Naive thymus-derived CD4-positive, alpha-beta T cell (primary cell): ENCODE results near the gene STAT5B. TPM values are rescaled to one million over a fixed set of nuclear protein-coding genes. Genes with fewer than 3 reads are reported as not detected.
"Not testable (repeated sequence)": the region's sequence is repeated elsewhere in the genome, so short reads cannot be mapped to it uniquely, and the experiment has no call there.

Source experiments
- ATAC-seq: fragments of 150-1000 bp; cut with Tn5 transposase; 2 replicates; pipeline ENCODE4 v1.10.0; 2021; ENCODE audit warnings: mild to moderate bottlenecking, moderate library complexity
- CTCF ChIA-PET: fragments of 350-600 bp; sonication (Branson Sonifier 250); formaldehyde crosslinking; loops from one replicate; lab custom pipeline; 2021; ENCODE audit warnings: antibody characterized with exemption; lab: Charles Lee
- POLR2A ChIA-PET: fragments of 350-600 bp; sonication (Branson Sonifier 250); formaldehyde crosslinking; loops from one replicate; lab custom pipeline; 2021; ENCODE audit warnings: antibody characterized with exemption, inconsistent platforms; lab: Charles Lee
- DNase-seq, 9 donors: peaks; one replicate each; pipeline versions ENCODE4 v3.0.0 to v3.0.0-alpha.2; 2020 to 2022; ENCODE audit warnings: mixed read lengths in 1 of 9
- H3K27ac ChIP-seq: one replicate; pipeline ENCODE4 v1.7.0; 2013; ENCODE audit warnings: mild to moderate bottlenecking, low read depth, low read length, moderate library complexity
- H3K27me3 ChIP-seq, 2 donors: one replicate each; pipeline ENCODE4 v1.7.0; 2013; ENCODE audit warnings: low read length in 2 of 2, mild to moderate bottlenecking in 2 of 2, moderate library complexity in 2 of 2; ENCODE audit not compliant: control insufficient read depth in 2 of 2, insufficient read depth in 2 of 2
- H3K36me3 ChIP-seq, 3 experiments: 1 replicate in 2 of 3; 2 replicates in 1 of 3; pipeline ENCODE4 v1.7.0; 2013; ENCODE audit warnings: low read length in 3 of 3, mild to moderate bottlenecking in 3 of 3, moderate library complexity in 1 of 3; ENCODE audit not compliant: insufficient read depth in 3 of 3, control insufficient read depth in 2 of 3
- H3K4me1 ChIP-seq, 2 donors: one replicate each; pipeline ENCODE4 v1.7.0; 2013; ENCODE audit warnings: low read length in 2 of 2, mild to moderate bottlenecking in 2 of 2, moderate library complexity in 1 of 2; ENCODE audit not compliant: control insufficient read depth in 2 of 2, insufficient read depth in 2 of 2
- H3K4me3 ChIP-seq: 2 replicates; pipeline ENCODE4 v1.7.0; 2013; ENCODE audit warnings: mild to moderate bottlenecking, low read length
- H3K9me3 ChIP-seq, 3 experiments: 1 replicate in 2 of 3; 2 replicates in 1 of 3; pipeline ENCODE4 v1.7.0; 2013; ENCODE audit warnings: low read length in 3 of 3; ENCODE audit not compliant: control insufficient read depth in 2 of 3
- H3K27ac Mint-ChIP-seq, 9 donors: one replicate each; pipeline ENCODE4 v1.8.0; 2020 to 2022; ENCODE audit warnings: mixed read lengths in 9 of 9, mild to moderate bottlenecking in 8 of 9, moderate library complexity in 5 of 9, inconsistent platforms in 2 of 9
- H3K27me3 Mint-ChIP-seq, 5 donors: one replicate each; pipeline ENCODE4 v1.8.0; 2021 to 2022; ENCODE audit warnings: mixed read lengths in 5 of 5, mild to moderate bottlenecking in 1 of 5
- H3K36me3 Mint-ChIP-seq, 5 donors: one replicate each; pipeline ENCODE4 v1.8.0; 2020 to 2022; ENCODE audit warnings: mixed read lengths in 5 of 5, mild to moderate bottlenecking in 3 of 5, inconsistent platforms in 1 of 5
- H3K4me1 Mint-ChIP-seq, 7 donors: one replicate each; pipeline ENCODE4 v1.8.0; 2020 to 2022; ENCODE audit warnings: mixed read lengths in 7 of 7, mild to moderate bottlenecking in 3 of 7, inconsistent platforms in 1 of 7
- H3K4me3 Mint-ChIP-seq, 10 donors: one replicate each; pipeline ENCODE4 v1.8.0; 2020 to 2022; ENCODE audit warnings: mild to moderate bottlenecking in 10 of 10, mixed read lengths in 10 of 10, moderate library complexity in 6 of 10, inconsistent platforms in 2 of 10
- H3K9me3 Mint-ChIP-seq, 11 donors: one replicate each; pipeline ENCODE4 v1.8.0; 2020 to 2022; ENCODE audit warnings: mixed read lengths in 11 of 11, mild to moderate bottlenecking in 4 of 11, inconsistent platforms in 1 of 11, moderate library complexity in 1 of 11
- intact Hi-C, 2 donors: fragments of 100-400 bp; cut with micrococcal nuclease; formaldehyde crosslinking; loops; one replicate each; pipeline ENCODE4 v1.15.1; 2023
- polyA plus RNA-seq, 2 donors: library from polyadenylated mRNA; unstranded; fragments of 300-500 nt; fragmentation: Illumina TruSeq; gene quantifications; one replicate each; pipeline ENCODE4 v1.2.3, GENCODE V29; 2021
- total RNA-seq, 6 experiments: library from RNA in 5 of 6; stranded (reverse) in 5 of 6; gene quantifications; 1 replicate in 5 of 6; 2 replicates in 1 of 6; pipeline ENCODE4 v1.2.3 and lab custom pipeline; 2021 to 2026

STAT5B gene
- total and polyA plus RNA-seq, 7 experiments from 2014 or later: 98.0 to 192 (median 149) TPM

DNA sequence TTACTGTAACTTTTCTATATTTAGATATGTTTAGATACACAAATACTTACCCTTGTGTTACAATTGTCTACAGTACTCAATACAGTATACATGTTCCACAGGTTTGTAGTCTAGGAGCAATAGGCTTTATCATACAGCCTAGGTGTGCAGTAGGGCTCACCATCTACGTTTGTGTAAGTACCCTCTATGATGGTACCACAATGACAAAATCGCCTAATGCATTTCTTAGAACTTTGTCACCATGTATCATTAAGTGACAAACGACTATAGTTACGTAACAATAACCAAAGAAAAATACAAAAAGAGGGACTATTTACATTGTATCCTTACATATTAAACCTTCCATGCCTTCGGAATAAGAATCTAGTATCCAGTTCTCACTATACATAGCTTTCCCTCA, 8.0 kb downstream of the STAT5B start:
- H3K27ac ChIP-seq: peak overlapping the region; percentile 58
- POLR2A ChIA-PET: interaction anchor here (1.0 to 18.1 kb wide), 7 partner anchors 9 to 69 kb away, joined by 4 to 321 read pairs (median 5); partner anchors contain the start of gene STAT5A
- H3K9me3 ChIP-seq: no peaks in the 10 kb centered on the region

DNA sequence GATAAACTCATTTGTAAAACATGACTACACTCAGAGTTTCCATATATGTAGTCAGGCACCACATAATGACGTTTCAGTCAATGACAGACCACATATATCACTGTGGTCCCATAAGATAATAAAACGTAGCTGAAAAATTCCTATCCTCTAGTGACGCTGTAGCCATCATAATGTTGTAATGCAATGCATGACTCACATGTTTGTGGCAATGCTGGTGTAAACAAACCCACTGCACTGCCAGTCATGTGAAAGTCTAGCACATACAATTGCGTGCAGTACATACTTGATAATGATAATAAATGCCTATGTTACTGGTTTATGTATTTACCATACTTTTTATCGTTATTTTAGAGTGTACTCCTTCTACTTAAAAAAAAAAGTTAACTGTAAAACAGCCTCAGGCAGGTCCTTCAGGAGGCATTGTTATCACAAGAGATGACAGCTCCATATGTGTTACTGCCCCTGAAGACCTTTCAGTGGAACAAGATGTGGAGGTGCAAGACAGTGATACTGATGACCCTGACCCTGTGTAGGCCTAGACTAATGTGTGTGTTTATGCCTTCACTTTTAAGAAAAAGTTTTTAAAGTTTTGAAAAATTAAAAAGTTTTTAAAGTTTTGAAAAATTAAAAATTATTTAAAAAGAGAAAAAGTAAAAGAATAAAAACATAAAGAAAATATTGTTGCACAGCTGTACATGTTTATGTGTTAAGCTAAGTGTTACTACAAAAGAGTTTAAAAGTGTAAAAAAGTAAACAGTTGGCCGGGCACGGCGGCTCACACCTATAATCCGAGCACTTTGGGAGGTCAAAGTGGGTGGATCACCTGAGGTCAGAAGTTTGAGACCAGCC, 9.0 kb downstream of the STAT5B start:
- Mint-ChIP-seq H3K27me3 (no peaks in the 10 kb centered on the region), H3K4me1 (peaks cover 40 to 71% (median 63%) of the 10 kb centered on the region in 7 donors), H3K4me3 (peak overlapping the region in 6 of 10 donors; percentile 3 to 48 (median 27)), H3K9me3 (peaks cover 0 to 8% (median 0%) of the 10 kb centered on the region in 11 donors), H3K27ac (peak overlapping the region in 8 of 9 donors; percentile 58 to 99 (median 82)), H3K36me3 (peaks cover 0 to 16% (median 7%) of the 10 kb centered on the region in 5 donors)
- peaks cover 45 to 47% of the 10 kb centered on the region in 2 donors for H3K4me1 ChIP-seq
- ChIA-PET CTCF (interaction anchor here (0.6 kb wide), 1 partner anchor 36 kb away, joined by 3 read pairs; no protein-coding TSS in a partner anchor), POLR2A (interaction anchor here (0.9 to 18.1 kb wide), 6 partner anchors 8 to 68 kb away, joined by 3 to 321 read pairs (median 7); partner anchors contain the start of gene STAT5A)
- no peaks in the 10 kb centered on the region for H3K9me3 ChIP-seq
- no peaks in the 10 kb centered on the region for H3K36me3 ChIP-seq
- no peak overlapping the region for H3K4me3 ChIP-seq
- intact Hi-C loops: loop anchor here in 1 of 2 donors (5.0 kb wide), 1 partner anchor 70 kb away; no protein-coding TSS in a partner anchor
- ATAC-seq (peak; percentile 93), DNase-seq (peak in 5 of 9 donors; percentile 37 to 87 (median 43))
- H3K27ac ChIP-seq: peak overlapping the region; percentile 58
- no peaks in the 10 kb centered on the region for H3K27me3 ChIP-seq

More for the DNA sequence above, 8.0 kb downstream of the STAT5B start:
- Histone ChIP-seq H3K36me3 (no peaks in the 10 kb centered on the region), H3K27me3 (no peaks in the 10 kb centered on the region), H3K4me1 (peaks cover 48 to 50% of the 10 kb centered on the region in 2 donors), H3K4me3 (no peak overlapping the region)
- Mint-ChIP-seq H3K36me3 (peaks cover 0 to 16% (median 7%) of the 10 kb centered on the region in 5 donors), H3K9me3 (peaks cover 0 to 8% (median 0%) of the 10 kb centered on the region in 11 donors), H3K4me3 (peak overlapping the region in 9 of 10 donors; percentile 14 to 100 (median 45)), H3K27me3 (no peaks in the 10 kb centered on the region), H3K27ac (peak overlapping the region; percentile 57 to 99 (median 85)), H3K4me1 (peaks cover 40 to 77% (median 71%) of the 10 kb centered on the region in 7 donors)
- CTCF ChIA-PET: interaction anchor here (2.1 to 3.0 kb wide), 2 partner anchors 18 to 46 kb away, joined by 7 to 8 read pairs; no protein-coding TSS in a partner anchor
- intact Hi-C loops: loop anchor here in 1 of 2 donors (5.0 kb wide), 1 partner anchor 69 kb away; no protein-coding TSS in a partner anchor
- ATAC-seq (no peak), DNase-seq (no peak)

DNA sequence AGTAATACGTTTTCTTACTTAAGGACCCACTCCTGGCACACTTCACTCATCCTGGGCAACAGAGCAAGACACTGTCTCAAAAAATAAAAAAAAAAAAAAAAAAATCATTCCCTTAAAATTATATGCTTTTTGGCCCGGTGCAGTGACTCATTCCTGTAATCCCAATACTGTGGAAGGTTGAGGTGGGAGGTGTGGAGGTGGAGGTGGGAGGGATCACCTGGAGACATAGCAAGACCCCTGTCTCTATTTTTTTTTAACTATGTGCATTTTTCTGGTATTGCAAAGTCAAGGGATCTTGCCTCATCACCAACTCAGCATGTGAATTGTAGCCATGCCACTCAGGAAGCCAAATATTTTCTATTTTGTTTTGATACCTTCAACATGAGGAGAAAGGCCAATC, 9.7 kb downstream of the STAT5B start:
- Histone ChIP-seq H3K4me3 (no peak overlapping the region), H3K27me3 (no peaks in the 10 kb centered on the region), H3K4me1 (peaks cover 38 to 41% of the 10 kb centered on the region in 2 donors), H3K36me3 (no peaks in the 10 kb centered on the region), H3K9me3 (no peaks in the 10 kb centered on the region), H3K27ac (peak overlapping the region; percentile 54)
- H3K4me3 Mint-ChIP-seq: peak overlapping the region in 5 of 10 donors; percentile 3 to 48 (median 34)
- ChIA-PET CTCF (no interaction called here), POLR2A (interaction anchor here (18.1 kb wide), 1 partner anchor 17 kb away, joined by 321 read pairs; no protein-coding TSS in a partner anchor)
- H3K9me3 Mint-ChIP-seq: peaks cover 0 to 8% (median 0%) of the 10 kb centered on the region in 11 donors
- DNase-seq (no peak), ATAC-seq (no peak)
- no peaks in the 10 kb centered on the region for H3K27me3 Mint-ChIP-seq
- H3K4me1 Mint-ChIP-seq: peaks cover 34 to 67% (median 56%) of the 10 kb centered on the region in 7 donors
- peak overlapping the region; percentile 9 to 95 (median 81) for H3K27ac Mint-ChIP-seq
- intact Hi-C loops: loop anchor here in 1 of 2 donors (5.0 kb wide), 1 partner anchor 71 kb away; no protein-coding TSS in a partner anchor
- H3K36me3 Mint-ChIP-seq: peaks cover 0 to 15% (median 7%) of the 10 kb centered on the region in 5 donors

DNA sequence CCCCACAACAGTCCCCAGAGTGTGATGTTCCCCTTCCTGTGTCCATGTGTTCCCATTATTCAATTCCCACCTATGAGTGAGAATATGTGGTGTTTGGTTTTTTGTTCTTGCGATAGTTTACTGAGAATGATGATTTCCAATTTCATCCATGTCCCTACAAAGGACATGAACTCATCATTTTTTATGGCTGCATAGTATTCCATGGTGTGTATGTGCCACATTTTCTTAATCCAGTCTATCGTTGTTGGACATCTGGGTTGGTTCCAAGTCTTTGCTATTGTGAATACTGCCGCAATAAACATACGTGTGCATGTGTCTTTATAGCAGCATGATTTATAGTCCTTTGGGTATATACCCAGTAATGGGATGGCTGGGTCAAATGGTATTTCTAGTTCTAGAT, 11.8 kb downstream of the STAT5B start:
- DNase-seq, CTCF ChIA-PET, H3K27me3 Mint-ChIP-seq, H3K27me3 ChIP-seq, H3K9me3 Mint-ChIP-seq, H3K27ac Mint-ChIP-seq, H3K4me3 Mint-ChIP-seq, H3K9me3 ChIP-seq, H3K4me3 ChIP-seq, intact Hi-C loops, ATAC-seq, H3K27ac ChIP-seq, H3K36me3 ChIP-seq: not testable (repeated sequence)
- H3K4me1 Mint-ChIP-seq: peaks cover 26 to 63% (median 49%) of the 10 kb centered on the region in 7 donors
- H3K4me1 ChIP-seq: peaks cover 19 to 36% of the 10 kb centered on the region in 2 donors
- POLR2A ChIA-PET: interaction anchor here (0.5 to 18.1 kb wide), 6 partner anchors 8 to 1958 kb away, joined by 3 to 321 read pairs (median 4); no protein-coding TSS in a partner anchor
- peaks cover 0 to 12% (median 7%) of the 10 kb centered on the region in 5 donors for H3K36me3 Mint-ChIP-seq

DNA sequence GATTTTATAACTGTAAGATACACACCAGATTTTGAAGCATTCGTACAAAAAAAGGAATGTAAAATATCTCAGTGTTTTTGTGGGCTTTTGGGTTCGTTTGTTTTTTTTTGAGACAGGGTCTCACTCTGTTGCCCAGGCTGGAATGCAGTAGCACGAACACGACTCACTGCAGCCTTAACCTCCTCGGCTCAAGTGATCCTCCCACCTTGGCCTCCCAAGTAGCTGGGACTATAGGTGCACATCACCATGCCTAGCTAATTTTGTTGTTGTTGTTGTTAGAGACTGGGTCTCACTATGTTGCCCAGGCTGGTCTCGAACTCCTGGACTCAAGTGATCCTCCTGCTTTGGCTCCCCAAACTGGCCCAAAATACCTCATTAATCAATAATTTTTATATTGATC, 15.9 kb downstream of the STAT5B start:
- H3K4me1 Mint-ChIP-seq: peaks cover 21 to 64% (median 44%) of the 10 kb centered on the region in 7 donors
- no peaks in the 10 kb centered on the region for H3K9me3 ChIP-seq
- ChIA-PET CTCF (interaction anchor here (0.6 to 1.2 kb wide), 3 partner anchors 14 to 52 kb away, joined by 3 to 4 read pairs (median 3); no protein-coding TSS in a partner anchor), POLR2A (interaction anchor here (0.7 to 1.8 kb wide), 6 partner anchors 8 to 28 kb away, joined by 3 to 9 read pairs (median 4); partner anchors contain the start of gene STAT5A)
- H3K4me3 Mint-ChIP-seq: peak overlapping the region in 1 of 10 donors; percentile 6
- ATAC-seq: no peak
- peaks cover 0 to 4% (median 3%) of the 10 kb centered on the region in 5 donors for H3K36me3 Mint-ChIP-seq
- H3K9me3 Mint-ChIP-seq: peaks cover 0 to 4% (median 0%) of the 10 kb centered on the region in 11 donors
- H3K4me1 ChIP-seq: peaks cover 5 to 25% of the 10 kb centered on the region in 2 donors
- peak overlapping the region in 7 of 9 donors; percentile 20 to 89 (median 68) for H3K27ac Mint-ChIP-seq
- intact Hi-C loops: no loop called here
- H3K36me3 ChIP-seq: no peaks in the 10 kb centered on the region
- no peaks in the 10 kb centered on the region for H3K27me3 ChIP-seq
- no peak for DNase-seq
- H3K27ac ChIP-seq: no peak overlapping the region
- H3K27me3 Mint-ChIP-seq: no peaks in the 10 kb centered on the region
- no peak overlapping the region for H3K4me3 ChIP-seq

DNA sequence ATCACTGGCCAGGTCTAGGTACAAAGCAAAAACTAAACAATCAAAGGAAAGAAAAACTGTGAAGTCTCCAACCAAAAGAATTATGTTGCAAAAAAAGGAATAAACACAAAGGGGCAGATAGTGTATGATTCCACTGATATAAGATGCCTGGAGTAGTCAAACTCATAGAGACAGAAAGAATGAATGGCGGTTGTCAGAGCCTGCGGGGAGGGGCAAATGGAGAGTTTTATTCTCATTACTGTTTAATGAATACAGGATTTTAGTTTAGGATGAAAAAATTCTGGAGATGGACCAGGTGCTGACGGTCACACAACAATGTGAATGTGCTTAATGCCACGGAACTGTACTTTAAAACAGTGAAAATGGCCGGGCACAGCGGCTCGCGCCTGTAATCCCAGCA, 20.7 kb downstream of the STAT5B start:
- no peaks in the 10 kb centered on the region for H3K27me3 ChIP-seq
- H3K4me1 ChIP-seq: peaks cover 17 to 25% of the 10 kb centered on the region in 2 donors
- no peak overlapping the region for H3K27ac ChIP-seq
- Mint-ChIP-seq H3K27me3 (no peaks in the 10 kb centered on the region), H3K9me3 (no peaks in the 10 kb centered on the region), H3K4me3 (peak overlapping the region in 1 of 10 donors; percentile 26), H3K27ac (peak overlapping the region in 8 of 9 donors; percentile 6 to 98 (median 68)), H3K36me3 (peaks cover 0 to 4% (median 0%) of the 10 kb centered on the region in 5 donors), H3K4me1 (peaks cover 29 to 86% (median 70%) of the 10 kb centered on the region in 7 donors)
- no peaks in the 10 kb centered on the region for H3K36me3 ChIP-seq
- DNase-seq: no peak
- no peak for ATAC-seq
- intact Hi-C loops: no loop called here
- ChIA-PET CTCF (interaction anchor here (0.6 to 1.1 kb wide), 2 partner anchors 11 to 151 kb away, joined by 3 read pairs; no protein-coding TSS in a partner anchor), POLR2A (no interaction called here)
- no peak overlapping the region for H3K4me3 ChIP-seq
- H3K9me3 ChIP-seq: no peaks in the 10 kb centered on the region
